Measurements from ENCODE around the gene MRPS26. TPM values are rescaled to one million over a fixed set of nuclear protein-coding genes. Genes with fewer than 3 reads are reported as not detected.

Gene MRPS26
- total and polyA plus RNA-seq, 11 donors, result 36.5 to 111 (median 52.4) TPM

GRCh38 chr20:3082955-3083952 is 37.4 kb downstream of the MRPS26 start:
- Histone ChIP-seq H3K4me3 (peak overlapping the region in 10 of 12 donors; percentile 14 to 42 (median 32)), H3K27me3 (peaks cover 3 to 59% (median 14%) of the 10 kb centered on the region in 9 donors), H3K36me3 (no peaks in the 10 kb centered on the region), H3K27ac (no peak overlapping the region), H3K9me3 (no peaks in the 10 kb centered on the region), H3K4me1 (peaks cover 0 to 23% (median 11%) of the 10 kb centered on the region in 12 donors)
- 15 to 44% (median 26%) methylated on average over 25 to 76 of the region's 76 CpGs for WGBS, 4 donors
- TF ChIP-seq CTCF (IDR thresholded peaks at IDR 0.05) (no peak), POLR2A (IDR thresholded peaks at IDR 0.05) (no peak)
- intact Hi-C loops (cut with DNase I), result no loop called here
- peak in 1 of 5 donors; percentile 44 for DNase-seq
- no peak for ATAC-seq

- Histone ChIP-seq H3K27ac (no peak within 1 kb of the TSS), H3K27me3 (peaks cover 3 to 54% (median 14%) of the 10 kb centered on the region in 9 donors), H3K4me1 (peaks cover 0 to 23% (median 11%) of the 10 kb centered on the region in 12 donors), H3K36me3 (no peaks in the 10 kb centered on the region), H3K4me3 (no peak within 1 kb of the TSS), H3K9me3 (no peaks in the 10 kb centered on the region)
- no peak for ATAC-seq
- no peak for DNase-seq
- TF ChIP-seq CTCF (IDR thresholded peaks at IDR 0.05), result no peak
- WGBS, 4 donors, result 82 to 91% (median 88%) methylated on average over 12 to 28 of the region's 28 CpGs
- intact Hi-C loops (cut with DNase I), result no loop called here
These were observed 38.6 kb downstream of the MRPS26 start, which contains the start of gene AVP for GRCh38 chr20:3084283-3084985. TSS of gene AVP (minus strand) at chr20:3084724. CDS start at chr20:3084674, 50 bp downstream.

- DNase-seq (no peak), ATAC-seq (no peak)
- H3K4me1 ChIP-seq, result peaks cover 0 to 23% (median 11%) of the 10 kb centered on the region in 12 donors
- no peak for TF ChIP-seq CTCF (IDR thresholded peaks at IDR 0.05)
- TF ChIP-seq POLR2A (IDR thresholded peaks at IDR 0.05), result no peak
- no peaks in the 10 kb centered on the region for H3K36me3 ChIP-seq
- no peak overlapping the region for H3K27ac ChIP-seq
- 89 to 97% (median 91%) methylated on average over 7 of the region's 7 CpGs for WGBS, 4 donors
- no peaks in the 10 kb centered on the region for H3K9me3 ChIP-seq
- no peak overlapping the region for H3K4me3 ChIP-seq
- peaks cover 3 to 54% (median 14%) of the 10 kb centered on the region in 9 donors for H3K27me3 ChIP-seq
- intact Hi-C loops (cut with DNase I), result no loop called here
These were observed 39.1 kb downstream of the MRPS26 start for GRCh38 chr20:3084986-3085360.

Measured in heart left ventricle (tissue), 16 donors.